Osteocyte (in vitro differentiated cells): ENCODE measurements around the gene HMCN1. TPM values are rescaled to one million over a fixed set of nuclear protein-coding genes. Genes with fewer than 3 reads are reported as not detected.
A peak's percentile ranks its signal among the peaks of the same experiment; 100 is the strongest.

Source experiments
- DNase-seq: peaks from one replicate; pipeline ENCODE4 v3.0.0; 2021; ENCODE audit warnings: mixed read lengths; ENCODE audit not compliant: unreplicated experiment; ENCODE audit errors: extremely low spot score
- H3K27ac Mint-ChIP-seq: one replicate; pipeline ENCODE4 v1.8.0; 2021; ENCODE audit warnings: mild to moderate bottlenecking, mixed read lengths; ENCODE audit not compliant: unreplicated experiment
- H3K27me3 Mint-ChIP-seq: one replicate; pipeline ENCODE4 v1.8.0; 2021; ENCODE audit warnings: mixed read lengths; ENCODE audit not compliant: unreplicated experiment
- H3K36me3 Mint-ChIP-seq: one replicate; pipeline ENCODE4 v1.8.0; 2021; ENCODE audit warnings: mixed read lengths; ENCODE audit not compliant: unreplicated experiment
- H3K4me1 Mint-ChIP-seq: one replicate; pipeline ENCODE4 v1.8.0; 2021; ENCODE audit warnings: mixed read lengths; ENCODE audit not compliant: unreplicated experiment
- H3K4me3 Mint-ChIP-seq: one replicate; pipeline ENCODE4 v1.8.0; 2021; ENCODE audit warnings: mild to moderate bottlenecking, moderate library complexity, mixed read lengths; ENCODE audit not compliant: unreplicated experiment
- H3K9me3 Mint-ChIP-seq: one replicate; pipeline ENCODE4 v1.8.0; 2021; ENCODE audit warnings: mixed read lengths; ENCODE audit not compliant: unreplicated experiment
- total RNA-seq: library from RNA; stranded (reverse); gene quantifications from 2 replicates; pipeline ENCODE4 v1.2.1, GENCODE V29; 2021
- TF ChIP-seq, protein P1 (sequence below): fragments of 200-600 bp; sonication (generic); IDR thresholded peaks from 2 replicates; pipeline ENCODE4 v1.5.0; 2021; ENCODE audit warnings: antibody characterized with exemption, mild to moderate bottlenecking, moderate library complexity

The HMCN1 gene
- total RNA-seq, 1 donor from 2014 or later: 91.4 TPM

GRCh38 chr1:185971688-185972087 lies 237.5 kb downstream of the HMCN1 start:
- DNase-seq: no peak
- Mint-ChIP-seq H3K27me3 (no peaks in the 10 kb centered on the region), H3K27ac (peak overlapping the region; percentile 79), H3K9me3 (no peaks in the 10 kb centered on the region), H3K4me1 (peaks cover 68% of the 10 kb centered on the region), H3K4me3 (no peak overlapping the region), H3K36me3 (peaks cover 15% of the 10 kb centered on the region)
- TF ChIP-seq, protein P1, sequence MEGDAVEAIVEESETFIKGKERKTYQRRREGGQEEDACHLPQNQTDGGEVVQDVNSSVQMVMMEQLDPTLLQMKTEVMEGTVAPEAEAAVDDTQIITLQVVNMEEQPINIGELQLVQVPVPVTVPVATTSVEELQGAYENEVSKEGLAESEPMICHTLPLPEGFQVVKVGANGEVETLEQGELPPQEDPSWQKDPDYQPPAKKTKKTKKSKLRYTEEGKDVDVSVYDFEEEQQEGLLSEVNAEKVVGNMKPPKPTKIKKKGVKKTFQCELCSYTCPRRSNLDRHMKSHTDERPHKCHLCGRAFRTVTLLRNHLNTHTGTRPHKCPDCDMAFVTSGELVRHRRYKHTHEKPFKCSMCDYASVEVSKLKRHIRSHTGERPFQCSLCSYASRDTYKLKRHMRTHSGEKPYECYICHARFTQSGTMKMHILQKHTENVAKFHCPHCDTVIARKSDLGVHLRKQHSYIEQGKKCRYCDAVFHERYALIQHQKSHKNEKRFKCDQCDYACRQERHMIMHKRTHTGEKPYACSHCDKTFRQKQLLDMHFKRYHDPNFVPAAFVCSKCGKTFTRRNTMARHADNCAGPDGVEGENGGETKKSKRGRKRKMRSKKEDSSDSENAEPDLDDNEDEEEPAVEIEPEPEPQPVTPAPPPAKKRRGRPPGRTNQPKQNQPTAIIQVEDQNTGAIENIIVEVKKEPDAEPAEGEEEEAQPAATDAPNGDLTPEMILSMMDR: no peak

GRCh38 chr1:185972096-185972850 lies 238.1 kb downstream of the HMCN1 start:
- TF ChIP-seq, protein P1: no peak
- Mint-ChIP-seq H3K4me3 (no peak overlapping the region), H3K27me3 (no peaks in the 10 kb centered on the region), H3K27ac (peak overlapping the region; percentile 79), H3K4me1 (peaks cover 68% of the 10 kb centered on the region), H3K36me3 (peaks cover 15% of the 10 kb centered on the region), H3K9me3 (no peaks in the 10 kb centered on the region)
- no peak for DNase-seq

GRCh38 chr1:185973645-185974044 lies 239.5 kb downstream of the HMCN1 start:
- Mint-ChIP-seq H3K27me3 (no peaks in the 10 kb centered on the region), H3K9me3 (no peaks in the 10 kb centered on the region), H3K4me1 (peaks cover 63% of the 10 kb centered on the region), H3K27ac (peak overlapping the region; percentile 79), H3K36me3 (peaks cover 15% of the 10 kb centered on the region), H3K4me3 (no peak overlapping the region)
- no peak for DNase-seq
- TF ChIP-seq, protein P1: no peak

DNA sequence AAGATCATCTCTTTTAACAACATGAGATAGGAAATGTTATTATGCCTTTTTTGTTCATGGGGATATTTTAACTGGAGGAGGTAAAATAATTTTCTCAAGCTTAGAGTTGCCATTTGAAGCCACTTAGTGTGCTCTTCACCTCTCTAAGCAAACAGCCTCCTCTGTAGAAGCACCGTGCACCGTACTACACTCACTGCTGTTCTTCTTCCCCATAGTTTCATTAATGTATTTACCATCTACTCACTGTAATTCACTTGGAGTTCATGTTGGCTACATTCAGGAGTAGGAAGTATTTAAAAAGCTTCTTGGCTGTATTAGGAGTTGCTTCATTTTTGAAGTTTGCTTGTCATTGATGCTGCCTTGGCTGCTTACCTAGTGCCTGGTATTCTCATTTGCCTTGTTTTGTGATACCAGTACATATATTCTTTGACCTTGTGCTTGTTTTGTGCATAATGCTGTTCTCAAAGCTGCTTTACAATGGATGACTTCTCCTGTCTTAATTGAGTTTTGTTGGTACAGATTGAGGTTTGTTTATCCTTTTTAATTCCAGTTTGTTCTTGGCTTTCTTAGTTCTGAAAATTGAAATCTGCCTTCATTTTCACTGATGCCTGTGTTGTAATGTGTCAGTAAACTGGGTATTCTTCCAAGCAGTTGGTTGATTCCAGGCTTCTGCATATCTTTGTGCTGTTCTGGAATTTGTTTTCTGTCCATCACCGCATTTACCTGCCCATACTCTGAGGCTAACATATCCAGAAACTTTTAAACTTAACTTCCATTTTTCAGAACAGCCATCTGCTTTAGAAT lies 240.4 kb downstream of the HMCN1 start:
- no peak for DNase-seq
- H3K27ac Mint-ChIP-seq: peak overlapping the region; percentile 79
- H3K36me3 Mint-ChIP-seq: peaks cover 18% of the 10 kb centered on the region
- H3K4me3 Mint-ChIP-seq: no peak overlapping the region
- H3K27me3 Mint-ChIP-seq: no peaks in the 10 kb centered on the region
- H3K9me3 Mint-ChIP-seq: no peaks in the 10 kb centered on the region
- TF ChIP-seq, protein P1: no peak
- H3K4me1 Mint-ChIP-seq: peaks cover 54% of the 10 kb centered on the region

DNA sequence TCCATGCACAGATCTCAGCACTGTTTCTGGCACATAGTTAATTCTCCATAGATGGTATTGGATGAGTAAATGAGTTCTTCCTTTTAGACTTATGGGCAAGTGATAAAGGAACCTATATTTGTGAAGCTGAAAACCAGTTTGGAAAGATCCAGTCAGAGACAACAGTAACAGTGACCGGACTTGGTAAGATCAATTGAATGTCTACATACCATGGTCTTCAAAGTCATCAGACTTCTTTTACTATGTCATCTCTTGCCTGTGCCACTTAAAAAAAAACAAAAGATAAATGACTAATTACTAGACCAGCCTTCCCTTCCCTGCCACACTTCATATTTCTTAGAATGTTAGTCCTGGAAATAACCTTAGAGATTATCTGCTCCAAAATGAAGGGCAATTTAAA lies 246.7 kb downstream of the HMCN1 start:
- H3K4me3 Mint-ChIP-seq: no peak overlapping the region
- H3K9me3 Mint-ChIP-seq: no peaks in the 10 kb centered on the region
- H3K27ac Mint-ChIP-seq: no peak overlapping the region
- TF ChIP-seq, protein P1: no peak
- H3K4me1 Mint-ChIP-seq: peaks cover 9% of the 10 kb centered on the region
- peaks cover 31% of the 10 kb centered on the region for H3K36me3 Mint-ChIP-seq
- no peak for DNase-seq
- H3K27me3 Mint-ChIP-seq: no peaks in the 10 kb centered on the region
